ENCODE data around the gene ZC3H11A. TPM values are rescaled to one million over a fixed set of nuclear protein-coding genes. Genes with fewer than 3 reads are reported as not detected.

Gene ZC3H11A
- total RNA-seq, 4 donors from 2014 or later = 73.2 to 85.6 (median 81.3) TPM

GRCh38 chr1:203764105-203765028 lies 31.1 kb upstream of the ZC3H11A start:
- no peak overlapping the region for H3K4me3 ChIP-seq
- H3K27ac ChIP-seq (replicated peaks in 1 of 4) = no peak overlapping the region
- TF ChIP-seq, protein P1, sequence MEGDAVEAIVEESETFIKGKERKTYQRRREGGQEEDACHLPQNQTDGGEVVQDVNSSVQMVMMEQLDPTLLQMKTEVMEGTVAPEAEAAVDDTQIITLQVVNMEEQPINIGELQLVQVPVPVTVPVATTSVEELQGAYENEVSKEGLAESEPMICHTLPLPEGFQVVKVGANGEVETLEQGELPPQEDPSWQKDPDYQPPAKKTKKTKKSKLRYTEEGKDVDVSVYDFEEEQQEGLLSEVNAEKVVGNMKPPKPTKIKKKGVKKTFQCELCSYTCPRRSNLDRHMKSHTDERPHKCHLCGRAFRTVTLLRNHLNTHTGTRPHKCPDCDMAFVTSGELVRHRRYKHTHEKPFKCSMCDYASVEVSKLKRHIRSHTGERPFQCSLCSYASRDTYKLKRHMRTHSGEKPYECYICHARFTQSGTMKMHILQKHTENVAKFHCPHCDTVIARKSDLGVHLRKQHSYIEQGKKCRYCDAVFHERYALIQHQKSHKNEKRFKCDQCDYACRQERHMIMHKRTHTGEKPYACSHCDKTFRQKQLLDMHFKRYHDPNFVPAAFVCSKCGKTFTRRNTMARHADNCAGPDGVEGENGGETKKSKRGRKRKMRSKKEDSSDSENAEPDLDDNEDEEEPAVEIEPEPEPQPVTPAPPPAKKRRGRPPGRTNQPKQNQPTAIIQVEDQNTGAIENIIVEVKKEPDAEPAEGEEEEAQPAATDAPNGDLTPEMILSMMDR (IDR thresholded peaks at IDR 0.05) = no peak
- TF ChIP-seq EP300 (IDR thresholded peaks at IDR 0.05) = no peak
- no peak for TF ChIP-seq POLR2AphosphoS5 (IDR thresholded peaks at IDR 0.05)
- no peak for TF ChIP-seq POLR2A (IDR thresholded peaks at IDR 0.05; ENCODE audit: low read depth)
- WGBS = 80% methylated on average over 3 of the region's 3 CpGs
- no peaks in the 10 kb centered on the region for H3K36me3 ChIP-seq
- no peaks in the 10 kb centered on the region for H3K27me3 ChIP-seq
- peaks cover 0 to 8% (median 6%) of the 10 kb centered on the region in 4 donors for H3K4me1 ChIP-seq
- H3K9me3 ChIP-seq = no peaks in the 10 kb centered on the region
- intact Hi-C loops (cut with DNase I) = no loop called here
- no peak for DNase-seq (ENCODE audit: extremely low spot score)

DNA sequence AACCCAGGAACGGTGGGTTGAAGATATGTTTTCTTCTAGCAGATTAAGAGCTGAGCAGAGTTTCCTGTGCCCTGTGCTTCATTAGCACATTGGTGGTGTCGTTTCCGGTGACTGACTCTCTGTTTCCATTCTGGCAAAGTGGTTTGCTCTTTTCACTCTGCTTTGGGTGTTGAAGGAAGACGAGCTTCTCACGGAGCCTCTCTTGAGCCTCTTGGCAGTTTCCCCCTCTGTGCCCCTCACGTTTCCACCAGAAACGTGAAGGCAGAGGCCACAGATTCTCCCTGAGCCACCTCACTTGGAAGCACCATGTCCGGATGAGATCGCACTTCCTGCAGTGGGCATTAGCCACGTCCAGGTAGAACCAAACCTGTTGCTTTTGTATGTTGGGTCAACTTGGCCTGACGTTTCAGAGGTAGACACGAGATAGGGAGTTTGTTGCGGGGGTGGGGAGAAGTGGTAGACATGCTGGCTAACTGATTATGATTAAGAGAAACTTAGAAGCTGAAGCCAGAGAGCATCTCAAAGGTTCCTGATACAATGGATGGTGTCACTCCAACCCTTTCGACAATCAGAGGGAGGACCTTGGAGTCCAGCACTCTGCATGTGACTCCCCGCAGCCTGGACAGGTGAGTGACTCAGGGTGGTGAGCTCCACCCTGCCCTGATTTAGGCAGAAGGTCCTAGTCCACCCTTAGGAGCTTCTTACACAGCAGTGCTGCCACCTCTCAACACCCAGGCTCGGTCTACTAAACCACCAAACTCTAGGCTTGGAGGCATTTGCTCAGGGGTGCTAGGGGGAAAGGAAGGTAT lies 30.2 kb upstream of the ZC3H11A start, which contains the start of gene LAX1:
Gene LAX1, plus strand, starts transcription at position 155 of the 809 bp plus-strand sequence. Its CDS starts 383 bp downstream, at position 538.
- WGBS = 84% methylated on average over 16 of the region's 16 CpGs
- DNase-seq (ENCODE audit: extremely low spot score) = no peak
- Histone ChIP-seq H3K27ac (replicated peaks in 1 of 4) (peak within 1 kb of the TSS in 1 of 4 donors; percentile 36), H3K36me3 (no peaks in the 10 kb centered on the region), H3K4me1 (peaks cover 5 to 15% (median 13%) of the 10 kb centered on the region in 4 donors), H3K27me3 (no peaks in the 10 kb centered on the region), H3K9me3 (no peaks in the 10 kb centered on the region), H3K4me3 (peak within 1 kb of the TSS in 2 of 4 donors; percentile 5 to 37)
- TF ChIP-seq POLR2A (IDR thresholded peaks at IDR 0.05; ENCODE audit: low read depth) = no peak
- TF ChIP-seq, protein P1 (IDR thresholded peaks at IDR 0.05) = no peak
- TF ChIP-seq POLR2AphosphoS5 (IDR thresholded peaks at IDR 0.05) = peak in 1 of 2 donors; percentile 22
- TF ChIP-seq EP300 (IDR thresholded peaks at IDR 0.05) = no peak
- intact Hi-C loops (cut with DNase I) = no loop called here

GRCh38 chr1:203768256-203768655 lies 27.2 kb upstream of the ZC3H11A start:
- H3K36me3 ChIP-seq = no peaks in the 10 kb centered on the region
- peaks cover 9 to 25% (median 19%) of the 10 kb centered on the region in 4 donors for H3K4me1 ChIP-seq
- intact Hi-C loops (cut with DNase I) = no loop called here
- TF ChIP-seq EP300 (IDR thresholded peaks at IDR 0.05) = no peak
- TF ChIP-seq POLR2A (IDR thresholded peaks at IDR 0.05; ENCODE audit: low read depth) = no peak
- no peak for TF ChIP-seq POLR2AphosphoS5 (IDR thresholded peaks at IDR 0.05)
- TF ChIP-seq, protein P1 (IDR thresholded peaks at IDR 0.05) = no peak
- H3K9me3 ChIP-seq = no peaks in the 10 kb centered on the region
- H3K27me3 ChIP-seq = no peaks in the 10 kb centered on the region
- no peak overlapping the region for H3K4me3 ChIP-seq
- 89% methylated on average over 6 of the region's 6 CpGs for WGBS
- H3K27ac ChIP-seq (replicated peaks in 1 of 4) = no peak overlapping the region
- DNase-seq (ENCODE audit: extremely low spot score) = no peak

GRCh38 chr1:203769505-203770343 lies 25.7 kb upstream of the ZC3H11A start:
- DNase-seq (ENCODE audit: extremely low spot score) = peak; percentile 95

More at GRCh38 chr1:203769505-203770343, 25.7 kb upstream of the ZC3H11A start:
- WGBS = 40% methylated on average over 15 of the region's 15 CpGs
- no peaks in the 10 kb centered on the region for H3K27me3 ChIP-seq
- intact Hi-C loops (cut with DNase I) = no loop called here
- peaks cover 9 to 25% (median 19%) of the 10 kb centered on the region in 4 donors for H3K4me1 ChIP-seq
- peak overlapping the region; percentile 23 to 65 (median 53) for H3K27ac ChIP-seq (replicated peaks in 1 of 4)
- peak; percentile 41 to 59 for TF ChIP-seq POLR2AphosphoS5 (IDR thresholded peaks at IDR 0.05)
- no peak for TF ChIP-seq POLR2A (IDR thresholded peaks at IDR 0.05; ENCODE audit: low read depth)
- H3K4me3 ChIP-seq = peak overlapping the region; percentile 10 to 45 (median 26)
- no peaks in the 10 kb centered on the region for H3K9me3 ChIP-seq
- no peaks in the 10 kb centered on the region for H3K36me3 ChIP-seq
